HFF-Myc (cell line): ENCODE measurements around the gene NDUFV1.
A peak's percentile ranks its signal among the peaks of the same experiment; 100 is the strongest.
"Not testable (repeated sequence)": the region's sequence is repeated elsewhere in the genome, so short reads cannot be mapped to it uniquely, and the experiment has no call there.

Source experiments
- DNase-seq: peaks from one replicate; pipeline ENCODE4 v3.0.0-alpha.2; 2011; ENCODE audit warnings: low read depth; ENCODE audit errors: extremely low read depth
- H3K4me3 ChIP-seq: replicated peaks from 2 replicates; pipeline ENCODE4 v1.5.1; 2011; ENCODE audit warnings: low read depth, mild to moderate bottlenecking, control low read depth, low read length
- TF ChIP-seq, protein P1 (sequence below): IDR thresholded peaks from 2 replicates; pipeline ENCODE4 v1.5.1; 2012; ENCODE audit warnings: mild to moderate bottlenecking, low read depth, low read length, control low read depth; ENCODE audit errors: missing control alignments

The NDUFV1 gene

DNA sequence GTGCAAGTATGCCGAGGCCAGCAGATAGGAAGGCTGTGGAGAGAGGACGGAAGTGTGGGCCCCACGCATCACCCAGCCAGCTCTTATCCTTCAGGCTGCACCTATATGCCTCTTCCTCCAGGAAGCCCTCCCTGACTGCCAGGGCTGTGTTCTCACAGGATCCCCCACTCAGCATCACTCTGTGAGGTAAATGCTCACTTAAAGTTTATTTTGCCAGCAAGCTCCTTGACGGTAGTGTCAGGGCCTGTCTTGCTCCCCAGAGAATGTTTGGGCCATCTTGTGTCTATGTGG is 28.4 kb downstream of the NDUFV1 start:
- H3K4me3 ChIP-seq = no peak overlapping the region
- TF ChIP-seq, protein P1, sequence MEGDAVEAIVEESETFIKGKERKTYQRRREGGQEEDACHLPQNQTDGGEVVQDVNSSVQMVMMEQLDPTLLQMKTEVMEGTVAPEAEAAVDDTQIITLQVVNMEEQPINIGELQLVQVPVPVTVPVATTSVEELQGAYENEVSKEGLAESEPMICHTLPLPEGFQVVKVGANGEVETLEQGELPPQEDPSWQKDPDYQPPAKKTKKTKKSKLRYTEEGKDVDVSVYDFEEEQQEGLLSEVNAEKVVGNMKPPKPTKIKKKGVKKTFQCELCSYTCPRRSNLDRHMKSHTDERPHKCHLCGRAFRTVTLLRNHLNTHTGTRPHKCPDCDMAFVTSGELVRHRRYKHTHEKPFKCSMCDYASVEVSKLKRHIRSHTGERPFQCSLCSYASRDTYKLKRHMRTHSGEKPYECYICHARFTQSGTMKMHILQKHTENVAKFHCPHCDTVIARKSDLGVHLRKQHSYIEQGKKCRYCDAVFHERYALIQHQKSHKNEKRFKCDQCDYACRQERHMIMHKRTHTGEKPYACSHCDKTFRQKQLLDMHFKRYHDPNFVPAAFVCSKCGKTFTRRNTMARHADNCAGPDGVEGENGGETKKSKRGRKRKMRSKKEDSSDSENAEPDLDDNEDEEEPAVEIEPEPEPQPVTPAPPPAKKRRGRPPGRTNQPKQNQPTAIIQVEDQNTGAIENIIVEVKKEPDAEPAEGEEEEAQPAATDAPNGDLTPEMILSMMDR = no peak
- DNase-seq = no peak

DNA sequence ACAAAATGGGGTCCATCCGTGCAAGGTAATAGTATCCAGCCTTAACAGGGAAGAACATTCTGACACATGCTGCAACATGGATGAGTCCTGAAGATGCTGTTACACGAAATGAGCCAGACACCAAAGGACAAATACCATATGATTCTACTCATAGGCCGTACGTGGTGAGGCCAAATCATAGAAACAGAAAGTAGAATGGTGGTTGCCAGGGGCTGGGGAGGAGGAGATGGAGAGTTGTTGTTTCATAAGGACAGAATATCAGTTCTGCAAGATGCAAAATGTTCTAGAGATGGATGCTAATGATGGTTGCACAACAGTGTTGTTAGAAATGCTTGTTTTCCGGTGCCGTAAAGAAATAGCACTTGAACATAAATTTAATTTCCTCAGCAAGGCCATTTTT is 30.2 kb downstream of the NDUFV1 start:
- DNase-seq = no peak
- TF ChIP-seq, protein P1 = no peak
- H3K4me3 ChIP-seq = no peak overlapping the region

DNA sequence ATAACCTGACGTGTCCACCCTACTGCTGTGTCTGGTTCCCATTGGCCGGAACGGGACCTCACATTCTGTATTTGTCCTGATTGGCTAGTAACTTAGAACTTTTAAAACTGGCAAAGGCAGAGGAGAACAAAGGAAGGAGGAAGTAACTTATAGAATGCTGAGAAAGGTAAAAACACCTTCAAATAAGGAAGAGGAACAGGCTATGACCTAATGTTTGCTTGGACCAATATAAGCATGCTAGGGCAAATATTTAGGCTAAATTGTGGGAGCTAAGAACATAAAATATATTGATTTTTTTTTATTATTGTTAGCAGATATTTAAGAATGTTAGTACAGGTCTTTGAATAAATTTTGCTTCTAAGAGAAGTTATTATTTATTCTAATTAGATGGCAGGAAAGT is 30.7 kb downstream of the NDUFV1 start:
- not testable (repeated sequence) for H3K4me3 ChIP-seq, DNase-seq

DNA sequence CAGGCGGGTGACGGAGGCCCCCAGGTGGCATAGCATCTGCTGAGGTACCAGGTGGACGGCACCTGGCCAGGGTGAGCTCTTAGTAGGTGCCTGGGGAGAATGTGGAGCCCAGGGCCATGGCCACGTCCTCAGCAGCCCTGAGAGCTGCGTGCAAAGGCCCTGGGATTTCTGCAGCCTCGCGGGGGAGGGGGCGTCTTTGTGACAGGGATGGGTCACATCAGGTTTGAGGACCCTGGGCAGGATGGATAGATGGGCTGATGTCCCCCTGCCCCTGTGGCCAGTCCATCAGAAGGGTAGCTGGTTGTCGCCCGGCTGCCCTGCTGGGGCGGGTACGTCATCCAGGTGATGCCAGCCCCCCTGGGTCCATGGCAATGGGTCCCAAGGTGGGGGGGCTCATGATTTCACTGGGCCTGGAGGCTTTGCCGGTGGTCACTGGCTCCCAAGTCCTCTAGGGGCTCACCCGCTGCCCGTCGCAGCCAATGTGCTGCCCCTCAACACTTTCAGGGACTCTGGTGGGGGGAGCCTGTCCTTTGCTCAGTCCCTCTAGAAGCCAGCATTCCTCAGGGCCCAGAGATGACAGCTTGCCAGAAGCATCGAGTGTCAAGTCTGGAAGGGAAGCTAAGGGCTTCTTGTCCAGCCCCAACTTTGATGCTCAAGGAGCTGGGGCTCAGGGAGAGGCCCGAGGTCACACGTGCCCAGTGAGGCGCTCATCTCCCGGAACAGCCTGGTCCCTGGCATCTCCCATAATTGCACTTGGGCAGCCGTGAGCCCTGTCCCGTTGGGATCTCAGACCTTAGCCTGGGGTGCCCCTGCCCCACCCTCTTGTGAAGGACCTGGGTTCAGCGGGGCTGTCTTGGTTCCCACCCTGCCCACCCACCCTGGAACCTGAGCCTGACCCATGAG is 32.0 kb downstream of the NDUFV1 start:
- no peak for DNase-seq

DNA sequence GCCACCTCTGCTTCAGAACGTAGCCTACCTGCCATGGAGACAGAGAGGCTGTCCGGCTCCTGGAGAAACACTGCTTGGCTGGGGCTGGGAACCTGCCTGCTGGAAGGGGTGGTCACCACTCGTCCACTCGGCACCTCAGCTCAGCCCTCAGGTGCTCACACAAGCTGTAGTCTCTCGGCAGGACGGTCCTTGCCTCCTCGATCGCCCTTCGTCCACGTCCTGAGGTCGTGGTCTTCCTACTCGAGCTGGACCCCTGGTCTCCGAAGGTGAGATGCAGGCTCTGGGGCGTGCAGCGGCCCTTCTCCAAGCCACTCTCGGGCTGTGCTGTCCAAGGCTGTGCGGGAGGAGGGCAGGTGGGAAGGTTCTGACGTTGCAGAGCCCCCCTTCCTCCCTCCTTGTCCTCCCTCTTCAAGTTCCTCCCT is 32.7 kb downstream of the NDUFV1 start, which contains the start of gene TBX10:
TBX10 (minus strand) TSS at position 326 of the 422 bp plus-strand sequence; CDS start at position 35, 291 bp downstream.
- TF ChIP-seq, protein P1 = no peak
- H3K4me3 ChIP-seq = no peak within 1 kb of the TSS
- DNase-seq = no peak

More for the DNA sequence above, 32.0 kb downstream of the NDUFV1 start:
- TF ChIP-seq, protein P1 = no peak
- no peak overlapping the region for H3K4me3 ChIP-seq

DNA sequence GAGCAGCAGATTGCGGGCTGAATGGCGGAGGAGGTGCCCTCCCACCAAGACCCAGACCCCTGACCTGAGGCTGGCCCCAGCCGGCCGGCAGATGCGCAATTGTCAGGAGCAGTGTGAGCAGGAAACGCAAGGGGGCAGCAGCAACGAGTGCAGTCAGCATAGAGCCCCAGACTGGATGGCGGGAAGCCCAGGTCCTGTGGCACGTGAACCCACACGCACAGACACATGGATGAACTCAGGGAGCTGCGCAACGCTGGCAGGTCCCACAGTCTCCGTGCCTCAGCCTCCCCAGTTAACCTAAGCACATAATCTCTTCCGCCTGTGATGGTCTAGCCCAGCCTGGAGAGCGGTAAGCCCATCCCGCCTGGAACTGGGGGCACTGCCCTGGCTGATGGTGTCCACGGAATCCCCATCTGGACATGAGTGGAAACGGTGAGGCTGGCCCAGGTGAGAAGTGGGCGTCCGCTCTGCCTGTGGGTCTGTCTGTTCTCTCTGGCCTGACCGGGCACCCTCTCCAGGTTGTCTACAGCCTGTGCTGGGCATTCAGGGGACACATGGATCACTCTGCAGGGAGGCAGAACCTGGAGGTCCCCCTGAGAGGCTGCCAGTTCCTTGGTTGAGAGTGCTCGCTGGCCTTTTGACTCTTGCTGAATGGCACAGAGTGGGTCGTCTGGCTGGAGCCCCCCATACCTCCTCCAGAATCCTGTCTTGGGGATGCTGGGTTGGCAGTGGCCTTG is 33.5 kb downstream of the NDUFV1 start:
- H3K4me3 ChIP-seq = no peak overlapping the region
- no peak for DNase-seq
- TF ChIP-seq, protein P1 = peak; percentile 64

DNA sequence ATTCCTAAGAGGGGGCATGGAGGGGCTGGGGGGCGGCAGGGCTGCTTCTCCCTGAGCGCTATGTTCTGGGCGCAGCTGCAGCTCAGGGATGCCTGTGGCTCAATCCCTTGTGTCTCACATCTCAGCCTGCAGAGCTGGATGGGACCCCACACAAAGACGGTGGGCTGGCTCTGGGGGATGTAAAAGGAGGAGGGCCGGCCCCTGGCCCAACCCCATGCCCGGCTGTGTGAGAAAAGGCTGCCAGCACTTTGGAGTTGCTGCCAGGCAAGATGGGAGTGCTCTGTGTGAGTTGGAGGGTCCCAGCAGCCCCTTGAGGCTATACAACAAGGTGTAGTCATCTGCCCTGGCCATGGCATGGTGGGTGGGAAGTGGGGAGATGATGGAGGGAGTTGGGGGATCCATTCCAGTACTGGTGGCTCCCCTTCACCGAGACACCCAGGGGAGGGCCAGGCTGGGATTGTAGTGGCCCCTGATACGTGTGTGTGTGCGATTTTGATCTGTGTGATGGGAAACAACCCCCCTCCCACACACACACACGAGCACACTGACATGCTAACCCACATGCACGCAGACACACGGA is 34.1 kb downstream of the NDUFV1 start:
- H3K4me3 ChIP-seq = no peak overlapping the region
- DNase-seq = no peak
- TF ChIP-seq, protein P1 = no peak
